Measurements from ENCODE around the gene TLCD4.
"Not testable (repeated sequence)": the region's sequence is repeated elsewhere in the genome, so short reads cannot be mapped to it uniquely, and the experiment has no call there.

Gene TLCD4

DNA sequence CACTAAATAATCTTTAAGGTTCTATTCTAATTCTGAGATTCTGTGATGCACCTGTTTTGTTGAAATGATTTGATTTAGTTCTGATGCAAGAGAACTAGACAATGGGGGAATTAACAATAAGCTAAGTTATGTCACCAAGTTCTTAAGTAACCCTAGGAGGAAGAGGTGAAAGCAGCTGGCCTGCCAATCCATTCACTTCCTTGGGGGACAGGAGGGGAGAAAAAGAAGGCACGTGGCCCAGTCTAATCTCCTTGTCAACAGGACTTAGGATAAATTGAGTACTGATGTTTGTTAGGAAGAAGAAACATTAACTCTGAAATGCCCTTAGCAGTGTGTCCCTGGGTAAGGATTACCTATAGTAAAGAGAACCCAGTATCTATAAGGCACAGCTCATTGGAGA is 36.9 kb downstream of the TLCD4 start:
- DNase-seq (ENCODE audit: low read depth in 2 of 2) = no peak

DNA sequence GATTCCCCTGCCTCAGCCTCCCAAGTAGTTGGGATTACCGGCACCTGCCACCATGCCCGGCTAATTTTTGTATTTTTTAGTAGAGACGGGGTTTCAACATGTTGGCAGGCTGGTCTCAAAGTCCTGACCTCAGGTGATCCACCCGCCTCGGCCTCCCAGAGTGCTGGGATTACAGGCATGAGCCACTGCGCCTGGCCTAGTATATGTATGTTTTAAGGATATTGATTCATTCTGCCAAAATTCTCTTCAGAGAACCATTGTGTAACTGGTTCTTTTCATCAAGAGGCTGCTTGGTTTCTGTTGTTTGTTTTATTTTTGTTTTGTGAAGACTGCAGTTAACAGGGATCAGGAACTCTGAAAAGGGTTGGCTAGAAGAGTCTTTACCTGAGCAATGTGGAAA is 48.4 kb downstream of the TLCD4 start:
- DNase-seq (ENCODE audit: low read depth in 2 of 2) = not testable (repeated sequence)

All from stimulated activated CD8-positive, alpha-beta memory T cell treated with anti-CD3 and anti-CD28 coated beads, Interleukin-7, amount 100 ng/mL, for 1 hour (primary cell).